Measurements from ENCODE around the gene CAPN2.
"Not testable (repeated sequence)": the region's sequence is repeated elsewhere in the genome, so short reads cannot be mapped to it uniquely, and the experiment has no call there.

CAPN2 gene

DNA sequence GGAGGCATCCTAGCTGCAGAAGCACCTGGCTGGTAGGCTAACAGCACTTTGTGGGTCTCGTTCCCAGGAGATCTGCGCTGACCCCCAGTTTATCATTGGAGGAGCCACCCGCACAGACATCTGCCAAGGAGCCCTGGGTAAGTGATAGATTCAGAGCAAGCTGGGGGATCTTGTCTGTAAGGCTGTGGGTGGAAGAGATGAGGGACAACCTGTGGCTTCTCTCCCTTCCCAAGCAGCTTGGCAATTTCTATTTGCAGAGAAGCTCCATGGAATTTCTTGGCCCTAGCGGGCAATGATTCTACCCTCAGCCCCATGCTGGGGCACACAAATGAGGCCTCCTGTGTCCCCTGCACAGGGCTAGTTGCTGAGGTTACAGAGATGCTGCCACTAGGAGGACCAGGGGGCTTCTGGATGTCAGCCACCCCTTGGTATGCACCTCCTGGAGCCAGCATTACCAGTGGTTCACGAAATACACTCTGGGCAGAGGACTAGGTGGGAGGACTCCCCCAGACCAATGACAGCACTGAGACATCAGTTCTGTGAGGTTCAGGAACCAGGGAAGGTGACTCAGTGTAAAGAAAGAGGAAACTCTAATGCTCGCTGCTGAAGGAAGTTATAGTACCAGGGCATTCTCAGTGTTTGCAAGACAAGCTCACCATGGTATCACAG lies 5.5 kb downstream of the CAPN2 start:
- DNase-seq = peak in 1 of 2 donors; percentile 22

DNA sequence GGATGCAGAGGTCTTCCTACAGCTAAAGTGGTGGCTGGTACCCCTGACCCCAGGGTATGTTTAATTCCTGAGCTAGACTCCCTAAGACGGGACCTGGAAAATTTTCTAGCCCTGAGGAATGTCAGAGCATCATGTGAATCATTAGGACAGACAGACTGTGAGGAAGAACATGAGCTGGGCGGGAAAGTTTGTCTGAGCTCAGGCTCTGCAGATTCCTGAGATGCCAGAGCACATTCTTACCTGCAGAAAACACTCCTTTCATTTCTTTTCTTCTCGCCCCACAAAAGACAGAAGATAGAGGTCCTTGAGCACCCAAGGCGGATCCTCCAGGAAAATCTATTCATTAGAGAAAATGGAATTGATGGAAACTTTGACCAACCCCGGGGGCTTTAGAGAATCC lies 6.5 kb downstream of the CAPN2 start:
- DNase-seq = no peak

DNA sequence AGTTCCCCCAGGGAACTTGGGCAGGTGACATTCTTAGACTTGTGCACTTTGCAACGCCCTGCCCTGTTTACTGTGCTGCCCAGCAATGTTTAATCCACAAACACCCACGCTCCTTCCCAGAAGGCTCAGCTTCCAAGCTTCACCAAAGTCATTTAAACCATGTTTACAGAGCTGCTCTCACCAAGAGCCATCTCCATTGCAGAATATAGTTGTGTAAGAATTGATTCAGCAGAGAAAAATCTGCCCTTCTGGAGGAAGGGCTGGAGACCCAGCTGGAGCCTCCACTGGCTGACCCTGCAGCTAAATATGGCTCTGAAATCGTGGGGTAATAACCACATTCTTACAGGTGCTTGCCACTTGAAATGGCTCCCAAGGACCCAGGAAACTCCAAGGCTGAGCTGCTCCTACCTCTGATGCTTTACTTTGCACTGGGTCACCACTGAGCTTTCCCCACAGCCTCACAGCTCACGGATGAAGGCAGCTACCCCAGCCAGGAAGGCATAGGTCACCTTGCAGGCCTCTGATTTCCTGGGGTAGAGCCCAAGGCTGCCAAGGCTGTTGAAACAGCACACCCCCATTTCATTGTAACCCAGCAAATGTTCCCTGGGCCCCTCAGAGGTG lies 8.7 kb downstream of the CAPN2 start:
- no peak for DNase-seq

DNA sequence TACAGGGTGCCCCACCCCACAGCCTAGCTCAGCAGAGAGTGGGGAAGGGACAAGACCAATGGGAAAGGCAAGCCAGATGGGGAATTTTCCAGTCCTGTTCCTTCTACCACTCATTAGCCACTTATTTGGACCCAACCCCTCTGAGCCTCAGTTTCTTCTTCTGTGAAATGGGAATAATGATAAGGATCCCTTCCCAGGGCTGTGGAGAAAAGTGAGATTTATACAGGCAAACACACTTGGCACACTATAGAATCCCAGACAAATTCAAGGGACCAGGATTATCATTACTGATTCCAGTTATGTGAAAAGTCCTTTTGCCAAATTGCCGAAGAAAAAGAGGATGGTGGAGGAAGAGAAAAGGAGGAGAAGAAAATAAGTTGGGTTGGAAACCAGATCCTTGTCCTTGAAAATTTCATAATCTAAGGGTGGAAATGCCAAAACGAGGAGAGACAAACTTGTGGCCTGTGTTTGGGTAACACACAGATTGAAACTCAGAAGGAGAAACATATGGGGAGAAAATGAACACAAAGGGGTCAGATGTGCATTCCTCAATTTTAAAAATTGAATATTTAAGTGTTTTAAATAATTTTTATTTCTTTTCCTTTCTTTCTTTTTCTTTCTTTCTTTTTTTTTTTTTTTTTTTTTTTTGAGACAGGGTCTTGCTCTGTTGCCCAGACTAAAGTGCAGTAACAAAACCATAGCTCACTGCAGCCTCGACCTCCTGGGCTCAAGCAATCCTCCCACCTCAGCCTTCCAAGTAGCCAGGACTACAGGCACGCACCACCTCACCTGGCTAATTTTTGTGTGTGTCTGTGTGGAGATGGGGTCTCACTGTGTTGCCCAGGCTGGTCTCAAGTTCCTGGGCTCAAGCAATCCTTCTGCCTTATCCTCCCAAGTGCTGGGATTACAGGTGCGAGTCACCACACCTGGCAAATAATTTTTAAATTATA lies 9.6 kb downstream of the CAPN2 start:
- DNase-seq = no peak

DNA sequence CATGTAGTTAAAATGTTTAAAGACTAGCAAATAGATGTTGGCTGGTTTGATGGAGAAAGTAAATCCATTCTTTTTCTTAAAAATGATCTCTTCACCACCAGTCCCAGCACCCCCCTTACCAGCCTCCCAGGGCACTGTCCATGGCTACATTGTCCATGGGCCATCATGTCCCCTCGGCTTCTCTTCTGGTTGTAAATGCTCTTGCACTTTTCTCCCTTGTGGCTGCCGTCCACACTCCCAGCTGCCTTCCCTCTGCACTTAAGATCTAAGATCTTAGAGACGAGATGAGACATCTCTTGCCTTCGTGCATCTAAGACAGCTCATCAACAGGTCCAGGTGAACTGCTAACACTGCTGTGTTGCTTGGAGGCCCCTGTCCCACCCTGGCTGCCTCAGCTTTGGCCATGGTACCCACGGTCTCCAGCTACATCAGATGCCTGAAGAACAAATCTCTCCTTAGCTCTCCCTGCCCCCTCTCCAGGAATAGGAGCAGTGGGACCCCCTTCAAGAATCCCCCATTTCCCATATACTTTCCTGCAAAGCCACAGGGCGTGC lies 11.1 kb downstream of the CAPN2 start:
- DNase-seq = no peak

DNA sequence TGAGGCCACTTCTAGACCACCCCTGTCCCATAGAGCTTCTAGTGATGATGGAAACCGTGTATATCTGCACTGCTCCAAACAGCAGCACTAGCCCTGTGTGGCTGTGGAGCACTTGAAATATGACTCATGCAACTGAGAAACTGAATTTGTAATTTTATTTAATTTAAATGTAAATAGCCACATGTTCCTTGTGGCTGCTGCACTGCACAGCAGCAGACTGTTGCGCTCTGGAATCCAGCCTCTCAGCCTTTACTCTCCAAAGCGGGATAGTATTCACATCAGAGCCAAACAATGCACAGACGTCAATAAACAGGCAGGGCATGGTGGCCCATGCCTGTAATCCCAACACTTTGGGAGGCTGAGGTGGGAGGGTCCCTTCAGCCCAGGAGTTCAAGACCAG lies 12.0 kb downstream of the CAPN2 start:
- DNase-seq = no peak

DNA sequence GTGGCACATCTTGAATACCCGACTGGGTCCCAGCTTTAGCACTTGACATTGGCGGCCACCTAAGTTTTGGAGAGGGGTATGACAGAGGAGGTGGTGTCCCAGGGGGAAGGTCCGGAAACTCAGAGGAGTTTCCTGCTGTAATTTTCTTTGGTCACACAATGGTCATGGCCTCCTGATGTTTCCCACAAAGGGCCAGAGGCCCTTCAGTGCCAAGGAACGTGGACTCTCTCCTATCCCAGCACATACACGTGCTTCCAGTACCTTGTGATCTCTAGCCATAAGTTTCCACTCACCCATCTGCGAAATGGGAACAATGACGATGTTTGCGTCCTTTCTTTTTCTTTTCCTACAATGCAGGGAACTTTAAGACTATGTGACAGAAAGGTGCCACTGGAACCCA lies 13.2 kb downstream of the CAPN2 start:
- no peak for DNase-seq

DNA sequence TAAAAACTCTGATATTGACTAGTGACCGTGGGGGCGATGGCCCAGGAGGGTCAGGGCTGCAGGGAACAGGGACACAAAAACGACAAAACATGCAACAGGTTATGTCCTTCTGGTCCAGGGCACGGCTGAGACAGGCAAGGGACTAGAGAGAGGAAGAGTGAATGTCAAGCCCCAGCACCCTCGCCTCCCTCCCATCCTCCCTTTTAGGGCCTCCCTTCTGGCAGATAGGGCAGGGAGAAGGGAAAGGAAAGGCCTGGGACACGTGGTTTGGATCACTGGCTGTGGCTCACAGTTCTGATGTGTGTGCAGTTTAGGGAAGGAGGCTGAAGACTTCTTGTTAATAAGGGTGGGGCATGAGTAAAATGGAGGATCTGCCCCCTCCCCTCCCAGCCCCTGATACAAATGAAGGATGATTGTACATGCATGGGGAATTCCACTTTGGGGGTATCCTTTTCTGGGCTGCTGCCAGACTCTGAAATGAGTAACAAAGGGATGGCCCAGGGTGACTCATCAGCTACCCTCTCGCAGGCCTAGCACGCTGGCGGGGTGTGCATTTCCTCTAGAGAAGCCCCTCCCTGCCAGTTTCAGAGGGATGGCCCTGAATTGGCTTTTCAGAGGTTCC lies 14.2 kb downstream of the CAPN2 start:
- DNase-seq = peak; percentile 93 to 94

DNA sequence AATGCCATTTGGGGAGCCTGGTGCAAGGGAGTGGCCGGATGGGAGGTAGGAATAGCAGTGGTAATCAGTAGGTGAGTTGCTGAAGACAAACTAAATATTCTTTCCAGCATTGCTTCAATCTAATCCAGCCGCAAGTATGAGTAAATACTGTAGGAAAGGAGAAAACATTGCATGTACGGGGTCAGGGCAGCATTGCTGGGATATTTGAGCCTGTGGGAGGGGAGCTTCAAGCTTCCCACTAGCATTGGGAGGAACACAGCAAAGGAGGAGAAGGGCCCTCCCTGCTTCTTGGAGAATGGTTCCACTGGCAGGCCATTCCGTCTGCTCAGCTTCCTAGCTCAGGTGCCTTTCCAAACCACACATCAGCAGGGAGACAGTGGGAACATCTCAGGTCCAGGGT lies 15.2 kb downstream of the CAPN2 start:
- DNase-seq = no peak

DNA sequence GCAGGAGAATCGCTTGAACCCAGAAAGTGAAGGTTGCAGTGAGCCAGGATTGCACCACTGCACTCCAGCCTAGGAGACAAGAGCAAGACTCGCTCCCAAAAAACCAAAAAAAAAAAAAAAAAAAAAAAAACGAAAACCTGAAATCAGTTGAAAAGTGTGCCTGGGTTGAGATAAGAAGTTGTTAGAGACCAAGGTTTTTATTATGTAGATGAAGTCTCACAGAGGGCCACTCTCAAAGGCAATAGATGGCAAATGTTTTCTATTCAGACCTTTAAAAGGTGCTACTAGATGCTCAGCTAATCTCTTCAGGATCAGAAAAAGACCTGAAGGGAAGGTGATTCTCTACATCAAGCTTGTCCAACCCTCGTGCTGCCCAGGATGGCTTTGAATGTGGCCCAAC lies 17.6 kb downstream of the CAPN2 start:
- DNase-seq = no peak

DNA sequence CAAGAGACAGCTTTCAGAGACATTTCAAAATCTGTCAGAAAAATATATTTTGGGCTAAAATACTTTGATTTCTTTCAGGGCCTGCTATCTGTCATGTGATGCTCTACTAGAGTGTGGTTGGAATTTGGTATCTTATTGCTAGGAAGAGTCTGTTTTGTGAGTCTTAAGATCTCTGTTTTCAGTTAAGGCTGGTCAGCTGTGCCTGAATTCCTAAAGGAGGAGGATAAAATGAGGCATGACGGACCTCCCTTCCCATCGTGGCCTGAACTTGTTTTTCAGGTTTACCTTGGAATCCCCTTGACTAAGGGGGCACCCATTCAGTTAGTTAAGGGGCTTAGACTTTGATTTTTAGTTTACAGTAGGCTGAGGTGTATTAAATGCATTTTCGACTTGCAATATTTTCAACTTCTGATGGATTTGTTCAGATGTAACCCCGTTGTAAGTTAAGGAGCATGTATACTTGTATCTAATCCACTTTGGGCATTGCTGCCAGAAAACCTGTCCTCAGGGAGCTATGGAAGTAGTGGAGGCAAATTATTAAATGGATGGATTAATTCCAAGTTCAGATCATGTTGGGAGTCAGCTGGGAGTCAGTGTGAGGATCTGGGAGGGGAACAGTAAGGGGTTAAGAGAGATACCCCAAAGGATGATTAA lies 18.3 kb downstream of the CAPN2 start:
- no peak for DNase-seq

DNA sequence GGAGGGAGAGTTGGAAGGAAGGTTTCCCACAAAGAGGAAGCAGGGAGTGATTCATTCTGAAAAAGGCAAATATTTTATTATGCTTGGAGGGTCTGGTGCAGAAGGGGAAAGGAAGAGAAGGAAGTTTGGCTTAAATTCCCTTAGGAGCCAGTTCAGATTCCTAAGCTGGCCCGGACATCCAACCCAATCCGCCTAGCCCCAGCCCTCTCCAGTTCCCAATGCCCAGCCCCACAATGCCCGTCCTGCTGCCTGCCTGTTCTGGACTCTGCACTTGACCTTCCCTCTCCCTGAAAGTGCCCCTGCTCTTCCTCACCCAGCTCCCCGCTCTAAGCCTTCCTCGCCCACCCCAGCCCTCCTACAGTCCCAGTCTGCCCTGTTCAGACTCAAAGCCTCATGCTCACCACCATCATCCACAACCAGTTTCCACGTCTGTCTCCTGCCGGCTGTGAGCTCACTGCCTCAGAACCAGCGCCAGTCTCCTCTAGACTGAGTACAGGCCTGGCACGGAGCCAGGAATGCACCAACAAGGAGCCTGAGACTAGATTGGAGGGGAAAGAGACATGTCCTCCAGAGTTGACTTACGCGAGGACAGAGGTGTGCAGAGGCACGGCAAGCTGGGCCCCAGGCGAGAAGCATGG lies 18.9 kb downstream of the CAPN2 start:
- DNase-seq = no peak

DNA sequence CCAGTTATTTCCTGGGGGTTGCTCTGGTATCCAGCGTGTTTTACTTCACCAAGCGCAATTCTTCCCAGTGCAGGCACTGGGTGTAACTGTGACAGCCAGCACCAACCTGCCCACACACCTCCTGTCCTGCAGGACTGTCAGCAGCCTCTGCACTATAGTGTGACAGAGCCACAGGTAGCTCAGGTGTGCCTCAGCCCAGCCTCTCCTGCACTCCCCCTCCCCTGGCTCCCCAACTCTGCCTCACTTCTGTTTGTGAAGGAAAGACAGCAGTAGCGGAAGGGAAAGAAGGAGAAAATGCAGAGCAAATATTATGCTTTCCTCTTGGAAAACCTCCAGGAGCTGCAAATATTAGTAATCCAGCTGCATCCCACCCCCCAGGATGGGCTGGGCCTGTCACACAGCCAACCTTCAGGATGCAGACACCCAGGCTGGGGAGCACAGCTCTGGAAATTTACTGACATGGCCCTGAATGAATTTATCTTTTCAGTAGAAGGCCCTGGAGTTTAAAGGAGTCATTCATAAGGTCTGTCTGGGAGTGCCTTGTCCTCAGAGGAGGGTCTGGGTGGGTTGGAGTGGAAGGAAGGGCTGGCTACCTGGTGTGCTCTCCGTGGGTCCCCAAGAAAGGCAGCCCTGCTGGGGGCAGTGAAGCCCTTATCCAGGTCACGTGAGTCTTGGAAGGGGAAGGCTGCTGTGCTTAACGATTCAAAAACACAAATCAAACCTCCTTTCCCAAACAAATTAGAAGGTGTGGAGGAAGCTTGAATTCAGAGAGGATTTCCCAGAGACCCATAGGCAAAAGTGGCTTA lies 20.9 kb downstream of the CAPN2 start:
- no peak for DNase-seq

DNA sequence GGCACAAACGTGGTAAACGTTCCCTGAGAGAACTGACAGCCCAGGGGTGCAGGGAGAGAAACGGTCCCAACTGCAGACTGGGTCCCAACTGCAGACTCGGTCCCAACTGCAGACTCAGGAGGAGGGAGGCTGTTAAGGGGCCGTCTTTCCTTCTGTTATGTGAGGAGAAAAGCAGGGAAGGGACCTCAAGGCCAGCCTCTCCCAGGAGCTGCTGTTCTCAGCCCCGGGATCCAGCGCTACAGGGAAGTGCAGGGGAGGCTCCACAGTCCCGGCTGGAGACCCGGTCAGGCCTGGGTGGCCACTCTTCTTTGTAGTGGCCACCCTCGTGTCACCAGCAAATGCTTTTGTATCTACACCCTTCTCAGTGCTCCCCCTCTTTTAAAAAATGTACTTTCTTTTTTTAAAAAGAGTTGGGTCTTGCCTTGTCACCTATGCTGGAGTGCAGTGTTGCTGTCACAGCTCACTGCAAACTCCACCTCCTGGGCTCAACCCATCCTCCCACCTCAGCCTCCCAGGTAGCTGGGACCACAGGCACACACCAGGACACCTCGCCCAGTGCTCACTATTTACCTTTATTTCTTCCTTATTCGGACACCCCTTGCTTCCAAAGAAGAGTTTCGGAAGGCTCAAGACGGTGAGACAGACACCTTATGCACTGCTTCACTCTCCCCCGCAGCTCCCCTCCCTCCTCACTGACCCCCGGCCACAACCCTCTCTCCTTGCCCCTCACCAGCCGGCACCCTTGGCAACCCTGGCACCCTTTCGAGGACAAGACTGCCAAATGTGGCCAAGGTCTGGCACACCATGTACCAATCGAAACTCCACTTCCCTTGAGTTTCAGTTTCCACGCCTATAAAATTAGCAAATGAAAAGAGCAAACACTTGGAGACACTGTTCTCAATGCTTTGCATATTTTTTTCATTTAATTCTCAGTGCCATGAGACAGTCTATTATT lies 21.8 kb downstream of the CAPN2 start:
- no peak for DNase-seq

DNA sequence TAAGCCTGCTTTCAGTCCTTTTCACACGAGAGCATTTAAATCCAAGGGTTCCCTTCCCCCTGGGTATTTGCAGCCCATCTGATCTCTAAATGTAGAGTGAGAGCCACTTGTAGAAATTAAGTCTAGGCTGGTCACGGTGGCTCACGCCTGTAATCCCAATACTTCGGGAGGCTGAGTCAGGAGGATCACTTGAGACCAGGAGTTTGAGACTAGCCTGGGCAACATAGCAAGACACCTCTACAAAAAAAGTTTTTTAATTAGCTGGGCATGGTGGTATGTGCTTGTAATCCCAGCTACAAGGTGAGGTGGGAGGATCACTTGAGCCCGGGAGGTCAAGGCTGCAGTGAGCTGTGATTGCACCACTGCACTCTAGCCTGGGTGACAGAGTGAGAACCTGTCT lies 24.3 kb downstream of the CAPN2 start:
- not testable (repeated sequence) for DNase-seq

DNA sequence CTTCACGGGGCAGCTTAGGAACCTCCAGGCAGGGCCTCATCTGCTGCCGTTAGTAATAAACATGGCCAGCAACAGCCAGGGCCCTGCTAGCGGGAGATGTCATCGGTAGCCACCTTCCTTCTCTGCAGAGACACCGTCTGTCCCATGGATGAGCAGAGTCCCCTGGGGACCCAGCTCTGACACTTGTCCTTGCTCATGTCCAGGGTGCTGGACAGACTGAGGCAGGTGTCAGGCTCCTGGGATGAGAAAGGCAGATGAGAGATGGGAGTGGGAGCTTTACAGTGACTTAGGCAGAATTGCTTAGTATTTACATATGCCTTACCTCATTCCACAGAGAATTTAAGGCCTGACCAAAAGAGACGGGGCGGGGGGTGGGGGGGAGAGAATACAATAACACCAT lies 25.0 kb downstream of the CAPN2 start:
- no peak for DNase-seq

DNA sequence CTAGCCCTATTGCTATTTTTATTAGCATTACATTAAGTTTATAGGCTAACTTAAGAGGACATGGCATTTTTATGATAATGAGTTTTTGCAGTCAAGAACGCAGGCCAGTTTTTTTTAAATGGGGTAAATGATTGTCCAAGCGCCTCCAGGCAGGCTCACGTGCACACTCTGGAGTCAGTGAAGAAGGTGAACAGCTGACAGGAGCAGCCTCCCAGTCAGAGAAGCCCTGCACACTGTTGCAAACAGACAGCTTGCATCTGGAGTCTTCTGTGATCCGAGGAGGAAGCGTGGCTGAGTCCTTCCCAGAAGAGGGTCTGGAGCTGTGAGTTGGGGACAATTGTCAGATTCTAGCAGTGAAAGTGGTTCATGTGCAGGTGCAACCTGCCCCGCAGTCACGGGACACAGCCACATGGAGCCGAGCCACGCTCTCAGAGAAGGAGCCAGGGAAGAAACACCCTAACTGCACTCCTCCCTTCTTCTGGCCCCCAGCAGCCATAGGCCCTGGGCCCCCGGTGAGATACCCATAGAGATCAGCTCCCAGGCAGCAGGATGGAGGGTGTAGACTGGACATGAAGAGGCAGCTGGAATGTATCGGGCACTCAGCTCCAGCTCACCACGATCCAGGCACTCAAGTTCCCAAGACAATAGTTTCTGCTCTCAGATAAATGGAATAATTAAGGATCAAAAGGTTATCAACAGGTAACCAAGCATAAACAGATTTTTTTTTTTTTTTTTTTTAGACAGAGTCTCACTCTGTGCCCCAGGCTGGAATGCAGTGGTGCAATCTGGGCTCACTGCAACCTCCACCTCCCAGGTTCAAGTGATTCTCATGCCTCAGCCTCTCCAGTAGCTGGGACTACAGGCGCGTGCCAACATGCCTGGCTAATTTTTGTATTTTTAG lies 26.4 kb downstream of the CAPN2 start:
- DNase-seq = no peak

DNA sequence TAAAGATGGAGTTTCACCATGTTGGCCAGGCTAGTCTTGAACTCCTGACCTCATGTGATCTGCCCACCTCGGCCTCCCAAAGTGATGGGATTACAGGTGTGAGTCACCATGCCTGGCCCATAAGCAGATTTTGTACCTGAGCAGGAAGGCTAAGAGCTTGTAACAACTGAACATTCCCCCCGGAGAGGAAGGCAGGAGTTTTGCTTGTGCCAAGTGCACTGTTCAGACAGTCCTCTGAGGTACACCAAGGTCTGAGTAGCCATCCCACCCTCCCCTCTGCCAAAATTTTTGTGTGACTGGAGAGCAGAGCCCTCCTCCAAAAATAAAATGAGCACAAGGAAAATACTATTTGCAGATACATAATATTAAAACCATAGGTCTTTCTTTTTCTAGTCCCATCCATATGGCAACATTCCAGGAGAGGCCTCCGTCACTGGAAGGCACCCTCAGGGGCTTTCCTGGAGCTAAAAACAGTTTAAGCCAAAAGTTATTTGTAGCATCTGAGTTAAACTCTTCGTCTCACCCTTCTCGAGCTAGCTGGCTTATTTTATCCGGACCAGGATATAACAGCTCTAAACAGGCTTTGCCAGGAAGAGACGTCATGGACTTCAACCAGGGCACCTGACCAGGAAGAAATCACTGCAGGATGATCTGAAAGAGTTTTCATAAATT lies 27.2 kb downstream of the CAPN2 start:
- DNase-seq = no peak
